Skeletal muscle tissue (tissue), 4 donors: ENCODE measurements around the gene EFNA4. TPM values are rescaled to one million over a fixed set of nuclear protein-coding genes. Genes with fewer than 3 reads are reported as not detected.
A peak's percentile ranks its signal among the peaks of the same experiment; 100 is the strongest.

Experiments
- H3K27ac ChIP-seq: one replicate; pipeline ENCODE4 v1.7.0; 2013; ENCODE audit warnings: mild to moderate bottlenecking, low read depth, low read length, inconsistent platforms
- H3K27me3 ChIP-seq, 3 donors: one replicate each; pipeline ENCODE4 v1.7.0; 2013; ENCODE audit warnings: low read length in 3 of 3; ENCODE audit not compliant: control insufficient read depth in 3 of 3, insufficient read depth in 3 of 3
- H3K36me3 ChIP-seq, 3 donors: one replicate each; pipeline ENCODE4 v1.7.0; 2013; ENCODE audit warnings: low read length in 3 of 3; ENCODE audit not compliant: control insufficient read depth in 3 of 3, insufficient read depth in 3 of 3
- H3K4me1 ChIP-seq, 3 donors: one replicate each; pipeline ENCODE4 v1.7.0; 2013; ENCODE audit warnings: low read length in 3 of 3, mild to moderate bottlenecking in 3 of 3; ENCODE audit not compliant: control insufficient read depth in 3 of 3, insufficient read depth in 3 of 3
- H3K4me3 ChIP-seq, 3 donors: one replicate each; pipeline ENCODE4 v1.7.0; 2013; ENCODE audit warnings: low read length in 3 of 3
- H3K9ac ChIP-seq, 3 donors: one replicate each; pipeline ENCODE4 v1.7.0; 2013; ENCODE audit warnings: low read length in 3 of 3, mild to moderate bottlenecking in 3 of 3, moderate library complexity in 2 of 3, low read depth in 1 of 3
- H3K9me3 ChIP-seq, 3 donors: one replicate each; pipeline ENCODE4 v1.7.0; 2013; ENCODE audit warnings: low read length in 3 of 3; ENCODE audit not compliant: control insufficient read depth in 3 of 3
- total RNA-seq: library from RNA; depleted of rRNA; stranded (reverse); fragments of >200 nt; gene quantifications from one replicate; pipeline ENCODE4 v1.2.3, GENCODE V29; 2014
- donor health status: Osteomylitis.

Gene EFNA4
- total RNA-seq, 1 donor from 2014 or later: 3.7 TPM

GRCh38 chr1:155033524-155033923 is 30.0 kb upstream of the EFNA4 start, which contains the start of the genes DCST1 and DCST2:
Gene DCST1 (plus strand): TSS chr1:155033824. CDS start chr1:155034037, 213 bp downstream.
Gene DCST2 (minus strand): TSS chr1:155033781. CDS start chr1:155033701, 80 bp downstream.
- Histone ChIP-seq H3K27ac (no peak within 1 kb of the TSS), H3K36me3 (no peaks in the 10 kb centered on the region), H3K9me3 (no peaks in the 10 kb centered on the region), H3K27me3 (peaks cover 0 to 2% (median 0%) of the 10 kb centered on the region in 3 donors), H3K4me3 (no peak within 1 kb of the TSS), H3K4me1 (peaks cover 2 to 8% (median 2%) of the 10 kb centered on the region in 3 donors), H3K9ac (no peak within 1 kb of the TSS)

- Histone ChIP-seq H3K4me1 (peaks cover 10 to 16% (median 10%) of the 10 kb centered on the region in 3 donors), H3K9me3 (no peaks in the 10 kb centered on the region), H3K36me3 (no peaks in the 10 kb centered on the region), H3K4me3 (no peak overlapping the region), H3K27me3 (peaks cover 0 to 2% (median 0%) of the 10 kb centered on the region in 3 donors), H3K9ac (no peak overlapping the region), H3K27ac (no peak overlapping the region)
Observed at GRCh38 chr1:155034318-155035208, 29.0 kb upstream of the EFNA4 start.

- peaks cover 0 to 2% (median 0%) of the 10 kb centered on the region in 3 donors for H3K27me3 ChIP-seq
- H3K27ac ChIP-seq: no peak overlapping the region
- H3K9ac ChIP-seq: no peak overlapping the region
- H3K9me3 ChIP-seq: no peaks in the 10 kb centered on the region
- peaks cover 10 to 16% (median 10%) of the 10 kb centered on the region in 3 donors for H3K4me1 ChIP-seq
- H3K4me3 ChIP-seq: no peak overlapping the region
- H3K36me3 ChIP-seq: no peaks in the 10 kb centered on the region
Observed at GRCh38 chr1:155035936-155036335, 27.6 kb upstream of the EFNA4 start.

GRCh38 chr1:155037043-155037442 is 26.5 kb upstream of the EFNA4 start:
- H3K4me3 ChIP-seq: no peak overlapping the region
- H3K36me3 ChIP-seq: no peaks in the 10 kb centered on the region
- H3K27ac ChIP-seq: no peak overlapping the region
- peaks cover 10 to 16% (median 10%) of the 10 kb centered on the region in 3 donors for H3K4me1 ChIP-seq
- no peaks in the 10 kb centered on the region for H3K9me3 ChIP-seq
- no peak overlapping the region for H3K9ac ChIP-seq
- H3K27me3 ChIP-seq: peaks cover 0 to 2% (median 0%) of the 10 kb centered on the region in 3 donors

GRCh38 chr1:155037851-155038441 is 25.6 kb upstream of the EFNA4 start:
- Histone ChIP-seq H3K27ac (no peak overlapping the region), H3K4me3 (no peak overlapping the region), H3K9ac (no peak overlapping the region), H3K36me3 (no peaks in the 10 kb centered on the region), H3K9me3 (no peaks in the 10 kb centered on the region), H3K27me3 (peaks cover 0 to 2% (median 0%) of the 10 kb centered on the region in 3 donors), H3K4me1 (peaks cover 10 to 16% (median 10%) of the 10 kb centered on the region in 3 donors)

- Histone ChIP-seq H3K4me1 (peaks cover 10 to 16% (median 10%) of the 10 kb centered on the region in 3 donors), H3K27ac (no peak overlapping the region), H3K9ac (peak overlapping the region in 1 of 3 donors; percentile 21)
Observed at GRCh38 chr1:155038602-155039307, 24.8 kb upstream of the EFNA4 start.

DNA sequence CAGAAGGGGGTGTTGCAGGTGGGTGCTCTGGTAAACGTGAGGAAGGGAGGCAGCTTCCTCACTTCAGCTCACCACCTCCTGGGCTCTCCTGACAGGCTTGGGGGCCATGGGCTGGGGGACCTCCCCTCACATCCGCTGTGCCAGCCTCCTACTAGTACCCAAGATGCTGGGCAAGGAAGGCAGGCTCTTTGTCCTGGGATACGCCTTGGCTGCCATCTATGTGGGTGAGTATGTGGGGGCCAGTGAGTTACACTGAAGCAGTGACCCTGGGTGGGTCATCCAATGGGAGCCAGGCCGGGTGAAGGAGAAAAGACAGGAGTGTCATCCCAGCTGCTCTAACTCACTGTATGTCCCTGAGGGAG is 24.3 kb upstream of the EFNA4 start:
- no peak overlapping the region for H3K27ac ChIP-seq
- no peaks in the 10 kb centered on the region for H3K27me3 ChIP-seq
- no peak overlapping the region for H3K4me3 ChIP-seq
- H3K4me1 ChIP-seq: peaks cover 10 to 19% (median 11%) of the 10 kb centered on the region in 3 donors
- no peak overlapping the region for H3K9ac ChIP-seq
- H3K9me3 ChIP-seq: no peaks in the 10 kb centered on the region
- H3K36me3 ChIP-seq: no peaks in the 10 kb centered on the region

More at GRCh38 chr1:155038602-155039307, 24.8 kb upstream of the EFNA4 start:
- H3K9me3 ChIP-seq: no peaks in the 10 kb centered on the region
- H3K4me3 ChIP-seq: peak overlapping the region in 1 of 3 donors; percentile 3
- peaks cover 0 to 2% (median 0%) of the 10 kb centered on the region in 3 donors for H3K27me3 ChIP-seq
- H3K36me3 ChIP-seq: no peaks in the 10 kb centered on the region

- Histone ChIP-seq H3K36me3 (no peaks in the 10 kb centered on the region), H3K9me3 (no peaks in the 10 kb centered on the region), H3K27me3 (no peaks in the 10 kb centered on the region), H3K4me1 (peaks cover 20 to 31% (median 24%) of the 10 kb centered on the region in 3 donors), H3K9ac (no peak overlapping the region), H3K27ac (no peak overlapping the region), H3K4me3 (no peak overlapping the region)
Observed at GRCh38 chr1:155040358-155041093, 23.0 kb upstream of the EFNA4 start.

DNA sequence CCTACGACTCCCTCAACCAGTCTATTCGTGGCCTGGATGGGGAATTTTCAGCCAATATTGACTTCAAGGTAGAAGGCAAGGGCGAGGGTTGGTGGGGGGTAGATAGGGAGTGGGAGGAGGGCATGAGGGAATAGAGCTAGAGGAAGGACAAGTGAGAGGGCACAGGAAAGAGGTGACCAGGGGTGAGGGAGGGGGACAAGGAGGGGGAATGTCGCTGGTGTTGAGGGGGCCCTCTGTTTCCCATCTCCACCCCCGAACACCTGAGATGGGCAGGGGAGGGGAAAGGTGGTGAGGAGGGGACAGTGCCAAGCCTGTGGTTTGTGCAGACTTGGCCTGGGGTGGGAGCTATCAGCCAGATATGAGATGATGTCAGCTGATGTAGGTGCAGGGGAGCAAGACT is 20.8 kb upstream of the EFNA4 start:
- Histone ChIP-seq H3K36me3 (no peaks in the 10 kb centered on the region), H3K9ac (no peak overlapping the region), H3K4me1 (peaks cover 21 to 36% (median 33%) of the 10 kb centered on the region in 3 donors), H3K9me3 (no peaks in the 10 kb centered on the region), H3K27me3 (no peaks in the 10 kb centered on the region), H3K4me3 (no peak overlapping the region), H3K27ac (no peak overlapping the region)
